GM10248 (cell line): Measurements from ENCODE around the gene GSAP.

Experiments
- CTCF ChIA-PET: fragments of 300-600 bp; sonication (Branson Sonifier 250); formaldehyde crosslinking; extraction: SDS; loops from one replicate; lab custom pipeline; 2021; ENCODE audit warnings: antibody characterized with exemption; lab: Yijun Ruan, JAX
- POLR2A ChIA-PET: fragments of 350-650 bp; sonication (Branson Sonifier 250); formaldehyde crosslinking; extraction: SDS; loops from one replicate; lab custom pipeline; 2020; ENCODE audit warnings: antibody characterized with exemption; lab: Yijun Ruan, JAX
- DNase-seq: peaks from one replicate; pipeline ENCODE4 v3.0.0; 2012; ENCODE audit errors: extremely low spot score
- CTCF ChIP-seq: IDR thresholded peaks from 2 replicates; pipeline ENCODE4 v1.5.1; 2012; ENCODE audit warnings: mild to moderate bottlenecking, low read depth; ENCODE audit errors: extremely low read depth, missing control alignments, control extremely low read depth

Gene GSAP

DNA sequence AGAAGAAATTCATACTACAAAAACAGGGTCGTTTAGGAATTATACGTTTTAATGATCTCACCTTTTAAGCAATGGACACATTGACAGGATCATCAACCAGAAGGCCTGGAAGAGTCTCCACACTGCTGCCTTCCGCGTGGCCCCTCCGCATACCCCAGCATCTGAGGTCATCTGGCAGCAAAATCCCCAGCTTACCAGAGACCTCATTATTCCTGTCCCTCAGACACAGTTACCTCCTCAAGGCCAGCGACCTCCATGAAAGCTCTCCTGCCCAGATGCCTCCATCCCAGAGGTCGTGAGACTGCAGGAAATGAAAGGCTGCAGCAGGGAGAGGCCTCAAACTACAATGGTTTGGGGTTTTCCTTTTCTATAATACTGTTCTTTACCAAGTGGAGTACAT lies 14.8 kb upstream of the GSAP start:
- ChIA-PET CTCF (no interaction called here), POLR2A (no interaction called here)
- no peak for DNase-seq
- TF ChIP-seq CTCF, result no peak

GRCh38 chr7:77428777-77429231 lies 12.7 kb upstream of the GSAP start:
- no peak for DNase-seq
- TF ChIP-seq CTCF, result no peak
- ChIA-PET POLR2A (no interaction called here), CTCF (interaction anchor here (0.6 to 2.7 kb wide), 5 partner anchors 9 to 27 kb away, joined by 3 to 6 read pairs (median 3); partner anchors contain the start of gene GSAP)

GRCh38 chr7:77427996-77428603 lies 12.0 kb upstream of the GSAP start:
- DNase-seq, result no peak
- ChIA-PET POLR2A (no interaction called here), CTCF (interaction anchor here (0.6 to 2.7 kb wide), 6 partner anchors 10 to 27 kb away, joined by 3 to 6 read pairs (median 4); partner anchors contain the start of gene GSAP)
- no peak for TF ChIP-seq CTCF

- ChIA-PET CTCF (interaction anchor here (2.7 kb wide), 1 partner anchor 10 kb away, joined by 6 read pairs; the partner anchor contains the start of gene GSAP), POLR2A (no interaction called here)
- no peak for DNase-seq
- no peak for TF ChIP-seq CTCF
Measured at GRCh38 chr7:77426521-77427051, 10.4 kb upstream of the GSAP start.

GRCh38 chr7:77426052-77426404 lies 9.9 kb upstream of the GSAP start:
- peak; percentile 40 for DNase-seq
- ChIA-PET CTCF (interaction anchor here (2.7 kb wide), 1 partner anchor 9 kb away, joined by 6 read pairs; the partner anchor contains the start of gene GSAP), POLR2A (no interaction called here)
- TF ChIP-seq CTCF, result no peak

- DNase-seq, result no peak
- ChIA-PET CTCF (interaction anchor here (1.6 kb wide), 1 partner anchor 9 kb away, joined by 5 read pairs; the partner anchor contains the start of gene GSAP), POLR2A (no interaction called here)
- TF ChIP-seq CTCF, result no peak
Measured at GRCh38 chr7:77425101-77426051, 9.2 kb upstream of the GSAP start.
